Neural crest cell (in vitro differentiated cells): ENCODE data around the gene SEMA3B. TPM values are rescaled to one million over a fixed set of nuclear protein-coding genes. Genes with fewer than 3 reads are reported as not detected.
A peak's percentile ranks its signal among the peaks of the same experiment; 100 is the strongest.

Experiments
- DNase-seq: peaks from one replicate; pipeline ENCODE4 v3.0.0; 2021; ENCODE audit warnings: low read depth, mixed read lengths, low spot score
- H3K27ac Mint-ChIP-seq: one replicate; pipeline ENCODE4 v1.8.0; 2021; ENCODE audit warnings: mild to moderate bottlenecking, mixed read lengths; ENCODE audit not compliant: unreplicated experiment
- H3K27me3 Mint-ChIP-seq: 2 replicates; pipeline ENCODE4 v1.8.0; 2021; ENCODE audit warnings: low read depth, mild to moderate bottlenecking, mixed read lengths
- H3K36me3 Mint-ChIP-seq: 2 replicates; pipeline ENCODE4 v1.8.0; 2021; ENCODE audit warnings: low read depth, mild to moderate bottlenecking, mixed read lengths
- H3K4me1 Mint-ChIP-seq: 2 replicates; pipeline ENCODE4 v1.8.0; 2021; ENCODE audit warnings: mixed read lengths
- H3K4me3 Mint-ChIP-seq: one replicate; pipeline ENCODE4 v1.8.0; 2021; ENCODE audit warnings: mild to moderate bottlenecking, mixed read lengths
- H3K9me3 Mint-ChIP-seq: 2 replicates; pipeline ENCODE4 v1.8.0; 2021; ENCODE audit warnings: mixed read lengths
- CTCF ChIP-seq: fragments of 200-600 bp; sonication (generic); conservative IDR thresholded peaks from 2 replicates; pipeline ENCODE4 v1.5.0; 2021; ENCODE audit warnings: antibody characterized with exemption, mild to moderate bottlenecking
- total RNA-seq: library from RNA; stranded (reverse); gene quantifications from 2 replicates; pipeline ENCODE4 v1.2.1, GENCODE V29; 2021

The SEMA3B gene
- total RNA-seq, 1 donor from 2014 or later: 2.9 TPM

GRCh38 chr3:50235716-50236483 lies 33.0 kb upstream of the SEMA3B start, which contains the start of gene GNAI2:
Gene GNAI2, plus strand, starts transcription at chr3:50236204. Its CDS starts 132 bp downstream, at chr3:50236336.
- peak within 1 kb of the TSS; percentile 98 for H3K4me3 Mint-ChIP-seq
- no peaks in the 10 kb centered on the region for H3K9me3 Mint-ChIP-seq
- DNase-seq: peak; percentile 94
- no peaks in the 10 kb centered on the region for H3K36me3 Mint-ChIP-seq
- TF ChIP-seq CTCF: no peak
- H3K27me3 Mint-ChIP-seq: peaks cover 3% of the 10 kb centered on the region
- peaks cover 68% of the 10 kb centered on the region for H3K4me1 Mint-ChIP-seq
- H3K27ac Mint-ChIP-seq: peak within 1 kb of the TSS; percentile 96

GRCh38 chr3:50236484-50237132 lies 32.3 kb upstream of the SEMA3B start:
- DNase-seq: no peak
- TF ChIP-seq CTCF: no peak
- H3K9me3 Mint-ChIP-seq: no peaks in the 10 kb centered on the region
- H3K36me3 Mint-ChIP-seq: no peaks in the 10 kb centered on the region
- peak overlapping the region; percentile 98 for H3K4me3 Mint-ChIP-seq
- H3K27me3 Mint-ChIP-seq: peaks cover 3% of the 10 kb centered on the region
- H3K4me1 Mint-ChIP-seq: peaks cover 71% of the 10 kb centered on the region
- H3K27ac Mint-ChIP-seq: peak overlapping the region; percentile 96

GRCh38 chr3:50237133-50237651 lies 31.8 kb upstream of the SEMA3B start:
- peak overlapping the region; percentile 96 for H3K27ac Mint-ChIP-seq
- no peaks in the 10 kb centered on the region for H3K9me3 Mint-ChIP-seq
- peaks cover 75% of the 10 kb centered on the region for H3K4me1 Mint-ChIP-seq
- peaks cover 3% of the 10 kb centered on the region for H3K27me3 Mint-ChIP-seq
- H3K36me3 Mint-ChIP-seq: no peaks in the 10 kb centered on the region
- H3K4me3 Mint-ChIP-seq: peak overlapping the region; percentile 98
- no peak for DNase-seq
- TF ChIP-seq CTCF: no peak

- Mint-ChIP-seq H3K27me3 (peaks cover 3% of the 10 kb centered on the region), H3K27ac (peak overlapping the region; percentile 96), H3K4me1 (peaks cover 74% of the 10 kb centered on the region), H3K4me3 (peak overlapping the region; percentile 98), H3K36me3 (no peaks in the 10 kb centered on the region), H3K9me3 (no peaks in the 10 kb centered on the region)
- DNase-seq: peak; percentile 49
- no peak for TF ChIP-seq CTCF
Observed at GRCh38 chr3:50237754-50238548, 31.0 kb upstream of the SEMA3B start.

GRCh38 chr3:50238549-50239026 lies 30.4 kb upstream of the SEMA3B start:
- Mint-ChIP-seq H3K4me3 (peak overlapping the region; percentile 98), H3K4me1 (peaks cover 69% of the 10 kb centered on the region), H3K27ac (peak overlapping the region; percentile 62), H3K27me3 (peaks cover 3% of the 10 kb centered on the region), H3K9me3 (no peaks in the 10 kb centered on the region), H3K36me3 (no peaks in the 10 kb centered on the region)
- no peak for DNase-seq
- no peak for TF ChIP-seq CTCF
